Fibroblast of the aortic adventitia (primary cell): ENCODE measurements around the gene PSMB5. TPM values are rescaled to one million over a fixed set of nuclear protein-coding genes. Genes with fewer than 3 reads are reported as not detected.

ENCODE experiments used
- DNase-seq: peaks from one replicate; pipeline ENCODE4 v3.0.0-alpha.2; 2010; ENCODE audit warnings: low read depth
- H3K4me3 ChIP-seq: 2 replicates; pipeline ENCODE4 v1.5.1; 2011; ENCODE audit warnings: low read depth, mild to moderate bottlenecking, control low read depth, low read length, moderate library complexity
- CTCF ChIP-seq: IDR thresholded peaks from 2 replicates; pipeline ENCODE4 v1.5.1; 2011; ENCODE audit warnings: mild to moderate bottlenecking, low read length, control low read depth, inconsistent platforms; ENCODE audit not compliant: insufficient read depth
- total RNA-seq: library from RNA; depleted of rRNA; stranded (reverse); fragments of >200 nt; gene quantifications from 2 replicates; pipeline ENCODE4 v1.2.3, GENCODE V29; 2012; ENCODE audit warnings: low replicate concordance

PSMB5 gene
- total RNA-seq, 1 donor, result 164 TPM

- H3K4me3 ChIP-seq, result no peak overlapping the region
- DNase-seq, result no peak
- no peak for TF ChIP-seq CTCF
Observed at GRCh38 chr14:22997676-22998323, 36.9 kb downstream of the PSMB5 start.

- no peak for TF ChIP-seq CTCF
- no peak for DNase-seq
- no peak overlapping the region for H3K4me3 ChIP-seq
Observed at GRCh38 chr14:22996768-22997654, 37.7 kb downstream of the PSMB5 start.

GRCh38 chr14:22995889-22996625 lies 38.6 kb downstream of the PSMB5 start:
- no peak for DNase-seq
- TF ChIP-seq CTCF, result no peak
- H3K4me3 ChIP-seq, result no peak overlapping the region

- H3K4me3 ChIP-seq, result no peak overlapping the region
- peak; percentile 52 for DNase-seq
- TF ChIP-seq CTCF, result peak; percentile 64
Observed at GRCh38 chr14:22994762-22995275, 39.9 kb downstream of the PSMB5 start.

- no peak for TF ChIP-seq CTCF
- DNase-seq, result no peak
- no peak overlapping the region for H3K4me3 ChIP-seq
Observed at GRCh38 chr14:22993517-22993916, 41.2 kb downstream of the PSMB5 start.

- H3K4me3 ChIP-seq, result no peak overlapping the region
- no peak for DNase-seq
- no peak for TF ChIP-seq CTCF
Observed at GRCh38 chr14:22991852-22992251, 42.8 kb downstream of the PSMB5 start.
